Vagina (tissue), 2 donors: Measurements from ENCODE around the gene ACTL6B. TPM values are rescaled to one million over a fixed set of nuclear protein-coding genes. Genes with fewer than 3 reads are reported as not detected.
A peak's percentile ranks its signal among the peaks of the same experiment; 100 is the strongest.

Experiments
- DNase-seq, 2 donors: peaks; one replicate each; pipeline ENCODE4 v3.0.0-alpha.2; 2017; ENCODE audit errors: extremely low spot score in 2 of 2
- H3K27ac ChIP-seq: fragments of 200-600 bp; sonication (generic); one replicate; pipeline ENCODE4 v1.5.1; 2019
- H3K27me3 ChIP-seq: fragments of 200-600 bp; sonication (generic); one replicate; pipeline ENCODE4 v1.5.1; 2019
- H3K36me3 ChIP-seq, 2 donors: fragments of 200-600 bp; sonication (generic); one replicate each; pipeline ENCODE4 v1.5.1; 2017 to 2019
- H3K4me1 ChIP-seq: fragments of 200-600 bp; sonication (generic); one replicate; pipeline ENCODE4 v1.5.1; 2019
- H3K4me3 ChIP-seq, 2 donors: fragments of 200-600 bp; sonication (generic); 1 replicate in 1 of 2; 2 replicates in 1 of 2; pipeline ENCODE4 v1.5.1; 2016 to 2019
- H3K9me3 ChIP-seq: fragments of 200-600 bp; sonication (generic); one replicate; pipeline ENCODE4 v1.5.1; 2019
- CTCF ChIP-seq, 3 experiments: fragments of 450-650 bp in 2 of 3; fragments of 200-600 bp in 1 of 3; sonication (generic) in 1 of 3; IDR thresholded peaks; one replicate each; pipeline ENCODE4 v1.5.1; 2017 to 2019; ENCODE audit warnings: antibody characterized with exemption in 3 of 3, mild to moderate bottlenecking in 2 of 3, moderate library complexity in 2 of 3
- POLR2A ChIP-seq, 2 donors: fragments of 450-650 bp; IDR thresholded peaks; one replicate each; pipeline ENCODE4 v1.6.1; 2017; ENCODE audit warnings: antibody characterized with exemption in 2 of 2, mild to moderate bottlenecking in 2 of 2, moderate library complexity in 2 of 2
- POLR2AphosphoS5 ChIP-seq, 2 donors: sonication (generic); formaldehyde crosslinking; IDR thresholded peaks; one replicate each; pipeline ENCODE4 v1.9.0; 2017; ENCODE audit warnings: antibody characterized with exemption in 2 of 2, mild to moderate bottlenecking in 2 of 2, low read depth in 1 of 2; ENCODE audit not compliant: insufficient read depth in 1 of 2
- intact Hi-C: fragments of 100-400 bp; cut with DNase I; formaldehyde crosslinking; loops from one replicate; pipeline ENCODE4 v1.15.1; 2023
- total RNA-seq: library from RNA; depleted of rRNA; stranded (reverse); fragments of >200 nt; gene quantifications from one replicate; pipeline ENCODE4 v1.2.3, GENCODE V29; 2016

ACTL6B gene
- total RNA-seq, 1 donor from 2014 or later = 0.49 TPM

GRCh38 chr7:100607111-100607510, 49.1 kb downstream of the ACTL6B start:
- intact Hi-C loops = no loop called here
- Histone ChIP-seq H3K9me3 (no peaks in the 10 kb centered on the region), H3K27ac (no peak overlapping the region), H3K4me3 (no peak overlapping the region), H3K4me1 (peaks cover 26% of the 10 kb centered on the region), H3K27me3 (no peaks in the 10 kb centered on the region), H3K36me3 (no peaks in the 10 kb centered on the region)
- no peak for DNase-seq
- TF ChIP-seq CTCF (IDR thresholded peaks at IDR 0.05) (no peak), POLR2A (IDR thresholded peaks at IDR 0.05) (no peak), POLR2AphosphoS5 (IDR thresholded peaks at IDR 0.05; ENCODE audit: insufficient read depth in 1 of 2, low read depth in 1 of 2) (no peak)

GRCh38 chr7:100606313-100606712, 49.9 kb downstream of the ACTL6B start:
- TF ChIP-seq CTCF (IDR thresholded peaks at IDR 0.05) = no peak
- TF ChIP-seq POLR2AphosphoS5 (IDR thresholded peaks at IDR 0.05; ENCODE audit: insufficient read depth in 1 of 2, low read depth in 1 of 2) = no peak
- no peak for TF ChIP-seq POLR2A (IDR thresholded peaks at IDR 0.05)
- no peaks in the 10 kb centered on the region for H3K36me3 ChIP-seq
- no peak overlapping the region for H3K27ac ChIP-seq
- H3K4me3 ChIP-seq = no peak overlapping the region
- no peak for DNase-seq
- intact Hi-C loops = no loop called here
- H3K27me3 ChIP-seq = no peaks in the 10 kb centered on the region
- peaks cover 26% of the 10 kb centered on the region for H3K4me1 ChIP-seq
- no peaks in the 10 kb centered on the region for H3K9me3 ChIP-seq

GRCh38 chr7:100604976-100605911, 51.0 kb downstream of the ACTL6B start:
- H3K27me3 ChIP-seq = no peaks in the 10 kb centered on the region
- no peak for DNase-seq
- TF ChIP-seq CTCF (IDR thresholded peaks at IDR 0.05) (no peak), POLR2A (IDR thresholded peaks at IDR 0.05) (no peak), POLR2AphosphoS5 (IDR thresholded peaks at IDR 0.05; ENCODE audit: insufficient read depth in 1 of 2, low read depth in 1 of 2) (no peak)
- intact Hi-C loops = loop anchor here (5.0 kb wide), 2 partner anchors 72 to 87 kb away; partner anchors contain the start of gene GIGYF1
- H3K27ac ChIP-seq = peak overlapping the region; percentile 93
- H3K36me3 ChIP-seq = no peaks in the 10 kb centered on the region
- no peaks in the 10 kb centered on the region for H3K9me3 ChIP-seq
- peaks cover 26% of the 10 kb centered on the region for H3K4me1 ChIP-seq
- H3K4me3 ChIP-seq = peak overlapping the region; percentile 74 to 86

GRCh38 chr7:100604028-100604975, 51.9 kb downstream of the ACTL6B start:
- DNase-seq = no peak
- peaks cover 26% of the 10 kb centered on the region for H3K4me1 ChIP-seq
- no peaks in the 10 kb centered on the region for H3K36me3 ChIP-seq
- H3K27ac ChIP-seq = peak overlapping the region; percentile 93
- peak in 1 of 2 donors; percentile 83 for TF ChIP-seq POLR2A (IDR thresholded peaks at IDR 0.05)
- TF ChIP-seq POLR2AphosphoS5 (IDR thresholded peaks at IDR 0.05; ENCODE audit: insufficient read depth in 1 of 2, low read depth in 1 of 2) = peak in 1 of 2 donors; percentile 97
- no peak for TF ChIP-seq CTCF (IDR thresholded peaks at IDR 0.05)
- no peaks in the 10 kb centered on the region for H3K27me3 ChIP-seq
- H3K4me3 ChIP-seq = peak overlapping the region; percentile 74 to 86
- no peaks in the 10 kb centered on the region for H3K9me3 ChIP-seq
- intact Hi-C loops = loop anchor here (5.0 kb wide), 2 partner anchors 73 to 88 kb away; partner anchors contain the start of gene GIGYF1
